NCI-H774 (cell line): ENCODE data around the gene IL17RD.

ENCODE experiments used
- DNase-seq: peaks from one replicate; lab custom pipeline; 2025; lab: John Stamatoyannopoulos, UW

Gene IL17RD

DNA sequence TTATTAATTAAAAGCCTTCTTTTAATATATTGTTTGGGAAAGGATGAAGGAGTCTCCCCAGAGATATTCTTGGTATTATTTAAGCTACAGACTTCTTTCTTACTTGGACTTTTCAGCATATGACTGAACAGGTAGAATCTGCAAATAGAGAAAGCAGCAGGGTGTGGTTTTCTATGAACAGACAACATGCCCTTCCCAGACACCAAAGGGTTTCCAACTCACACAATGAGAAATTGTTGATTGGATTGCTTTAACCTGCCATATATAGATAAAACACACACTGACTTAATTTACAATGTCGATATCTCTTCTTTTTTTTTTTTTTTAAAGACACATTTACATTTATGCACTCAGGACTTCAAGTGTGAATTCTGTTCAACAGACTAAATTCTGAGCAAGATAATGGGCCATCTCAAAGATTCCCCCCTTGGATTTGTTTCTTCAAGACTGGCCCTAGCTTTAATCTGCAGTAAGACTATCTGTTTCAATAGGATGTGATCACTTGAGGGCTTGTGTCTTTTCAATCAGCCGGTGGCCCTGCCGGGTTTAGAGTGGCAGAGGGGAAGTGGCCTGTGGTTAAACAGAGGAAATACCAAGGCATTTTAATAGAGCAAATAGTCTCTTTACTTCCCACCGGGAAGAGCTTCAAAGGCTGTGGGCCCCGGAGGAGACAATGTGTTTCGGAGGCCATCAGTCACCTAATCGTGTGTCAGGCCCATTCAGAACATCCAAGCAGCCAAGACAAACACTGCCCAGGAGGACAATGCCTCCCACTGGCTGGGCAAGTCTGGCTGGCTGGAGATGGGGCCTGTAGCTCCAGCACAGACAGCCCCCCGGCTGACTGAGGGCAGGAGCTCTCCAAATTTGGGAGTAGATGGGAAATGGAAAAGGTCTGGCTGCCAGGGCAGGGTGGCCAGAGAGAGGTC is 6.1 kb downstream of the IL17RD start:
- DNase-seq, result no peak

DNA sequence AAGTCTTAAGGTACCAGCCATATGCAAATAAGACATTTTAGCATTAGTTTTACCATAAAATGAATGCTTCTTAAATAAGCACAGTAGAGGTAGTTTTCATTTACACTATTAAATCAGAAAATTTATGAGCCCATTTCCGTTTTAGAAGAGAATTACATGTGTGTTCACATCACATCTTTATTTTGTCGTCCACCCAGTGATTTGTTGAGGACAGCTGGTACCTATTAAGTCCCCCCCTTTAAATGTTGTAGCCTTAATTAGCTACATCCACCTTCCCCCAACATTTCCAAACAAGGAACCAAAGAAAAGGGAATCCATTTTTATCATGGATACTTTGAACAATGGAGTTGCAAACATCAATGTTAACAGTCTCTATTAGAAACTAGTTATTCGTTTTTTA is 6.8 kb downstream of the IL17RD start:
- DNase-seq, result no peak

DNA sequence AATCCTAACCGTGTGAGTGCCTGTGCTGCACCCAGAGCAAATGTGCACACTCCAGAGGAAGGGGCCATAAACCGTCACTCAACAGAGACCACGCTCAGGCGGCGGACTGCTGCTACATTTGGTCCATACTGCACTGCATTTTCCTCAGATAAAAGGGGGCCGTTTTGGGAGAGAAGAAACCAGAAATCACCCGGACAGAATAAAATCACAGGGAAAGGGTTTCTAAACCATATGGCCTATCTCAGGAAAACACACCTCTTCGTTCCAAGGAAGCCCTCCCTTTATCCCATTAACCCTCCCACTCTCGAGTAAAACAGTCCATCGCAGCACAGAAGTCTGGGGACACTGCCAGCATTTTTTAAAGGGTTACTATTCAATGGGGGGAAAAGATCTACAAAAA is 7.6 kb downstream of the IL17RD start:
- no peak for DNase-seq

DNA sequence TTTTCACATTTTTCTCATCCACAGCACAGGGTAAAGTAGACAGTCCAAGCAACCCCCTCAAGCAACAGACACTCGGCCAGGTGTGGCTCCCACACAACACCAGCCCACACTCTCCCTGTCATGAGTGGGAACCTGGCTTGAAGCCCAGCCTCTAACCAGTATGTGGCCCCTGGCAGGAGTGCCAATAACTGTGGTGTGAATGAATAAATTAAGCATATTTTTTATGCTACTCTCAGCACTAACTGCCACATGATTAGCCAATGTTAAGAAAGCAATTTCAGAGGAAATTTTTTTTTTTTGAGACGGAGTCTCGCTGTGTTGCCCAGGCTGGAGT is 9.9 kb downstream of the IL17RD start:
- no peak for DNase-seq

DNA sequence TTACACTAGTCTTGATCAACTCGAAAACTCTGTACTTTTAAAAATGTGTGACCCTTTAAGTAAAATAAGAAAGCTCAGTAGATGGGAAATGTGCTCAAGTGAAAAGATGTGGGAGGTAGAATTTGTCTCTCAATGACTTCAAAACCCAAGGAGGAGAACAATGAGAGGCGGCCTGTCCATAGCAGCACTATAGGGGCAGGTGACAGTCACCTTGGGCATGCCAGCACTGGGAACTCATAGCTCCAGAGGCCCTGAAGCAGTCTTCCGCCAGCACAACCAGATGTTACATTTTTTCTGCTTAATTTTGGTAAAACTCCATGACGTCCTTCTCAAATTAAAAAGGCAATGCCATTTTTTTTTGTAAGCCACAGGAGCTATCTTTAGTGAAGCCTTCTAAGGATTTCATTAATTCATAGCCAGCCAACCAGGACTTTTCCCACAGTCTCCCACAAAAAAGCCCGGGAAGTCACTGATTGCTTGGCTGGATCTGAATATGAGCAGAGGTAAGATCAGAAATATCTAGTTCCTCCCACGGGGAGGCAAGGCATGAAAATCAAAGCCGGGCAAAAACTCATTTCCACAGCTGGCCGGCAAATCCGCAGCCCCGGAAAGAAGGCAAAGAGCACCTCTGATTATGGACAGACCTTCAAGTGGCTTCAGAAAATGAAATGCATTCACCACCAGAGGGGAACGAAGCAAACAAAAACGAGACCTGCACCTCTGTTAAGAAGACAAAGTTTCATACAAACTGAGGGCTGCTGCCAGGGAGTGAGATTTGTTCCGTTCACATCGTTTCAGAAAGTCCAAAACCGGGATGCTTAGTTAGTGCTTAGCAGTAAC is 10.5 kb downstream of the IL17RD start:
- DNase-seq, result no peak

DNA sequence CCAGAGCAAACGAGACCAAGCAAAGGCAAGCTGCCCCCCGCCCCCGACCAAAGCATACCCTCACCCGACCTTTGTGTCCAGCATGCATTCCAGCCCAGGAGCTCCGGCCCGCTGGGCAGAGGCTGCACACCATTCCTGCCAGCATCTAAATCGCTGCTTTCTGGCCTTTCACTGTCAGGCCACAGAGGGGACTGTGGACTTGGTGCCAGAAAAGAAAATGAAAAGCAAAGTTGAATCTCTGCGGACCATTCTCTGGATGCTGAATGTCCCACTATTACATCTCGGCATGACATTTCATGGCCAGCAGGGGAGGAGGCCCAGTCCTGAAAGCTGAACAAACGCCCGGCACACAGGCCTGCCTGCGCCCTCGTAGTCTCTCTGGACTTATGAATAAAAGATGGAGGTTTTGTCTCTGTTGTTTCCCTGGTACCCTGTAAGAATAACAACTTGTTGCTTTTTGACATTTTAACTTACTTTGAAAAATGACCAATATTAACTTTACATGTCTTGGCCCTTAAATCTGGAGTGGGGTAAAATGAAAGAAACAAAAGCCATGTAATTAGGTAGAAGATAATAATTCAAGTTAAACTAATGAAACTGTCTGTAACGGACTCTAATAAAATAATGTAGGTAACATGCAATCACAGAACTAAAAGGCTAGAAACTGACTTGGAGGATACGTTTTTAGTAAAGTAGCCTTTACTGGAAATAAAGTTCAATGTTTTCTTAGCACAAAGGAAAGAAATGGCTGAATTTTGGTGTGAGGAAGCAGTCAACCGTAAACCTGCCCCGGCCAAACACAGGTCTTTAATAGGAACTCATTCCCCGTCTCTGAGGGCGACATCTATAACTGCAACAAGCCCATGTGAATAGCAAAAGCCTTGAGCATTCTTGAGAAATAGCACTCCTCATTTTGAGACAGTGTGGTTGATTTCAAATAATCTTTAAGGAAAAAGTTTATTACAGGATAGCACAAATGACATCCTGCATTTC is 12.7 kb downstream of the IL17RD start:
- DNase-seq, result no peak

DNA sequence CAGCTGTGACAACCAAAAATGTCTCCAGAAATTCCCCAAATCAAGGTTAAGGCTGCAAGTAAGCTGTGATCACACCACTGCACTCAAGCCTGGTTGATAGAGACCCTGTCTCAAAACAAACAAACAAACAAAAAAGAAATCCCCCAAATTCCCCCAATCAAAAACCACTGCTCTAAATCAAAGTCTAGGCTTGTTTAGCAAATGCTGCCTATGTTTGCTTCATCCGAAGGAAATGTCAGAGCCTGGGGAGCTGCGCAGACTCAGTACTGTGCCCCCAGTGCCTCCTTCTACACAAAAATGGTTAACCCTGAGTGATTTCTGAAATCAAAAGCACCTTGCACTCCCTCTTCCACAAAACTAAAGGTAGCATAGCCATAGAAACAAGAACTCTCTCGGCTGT is 13.4 kb downstream of the IL17RD start:
- no peak for DNase-seq

DNA sequence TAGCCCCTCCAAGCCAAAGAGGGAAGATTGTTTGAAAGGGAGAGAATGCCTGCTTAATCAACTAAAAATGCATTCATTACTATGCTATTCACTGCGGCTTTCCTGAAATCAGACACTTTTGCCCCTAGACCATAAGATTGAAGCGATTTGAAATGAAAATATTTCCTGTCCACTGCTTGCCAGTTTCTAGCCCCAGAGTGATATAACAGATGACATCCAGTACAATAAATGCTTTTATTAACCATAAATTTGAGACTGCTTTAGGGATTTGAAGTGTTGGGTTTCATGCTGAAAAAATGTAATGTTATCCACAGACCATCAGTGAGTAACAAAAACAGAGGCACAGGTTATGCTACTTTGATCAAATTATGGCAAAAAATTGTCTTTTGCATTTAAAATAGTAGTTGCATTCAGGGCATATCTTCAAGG is 14.1 kb downstream of the IL17RD start:
- no peak for DNase-seq

DNA sequence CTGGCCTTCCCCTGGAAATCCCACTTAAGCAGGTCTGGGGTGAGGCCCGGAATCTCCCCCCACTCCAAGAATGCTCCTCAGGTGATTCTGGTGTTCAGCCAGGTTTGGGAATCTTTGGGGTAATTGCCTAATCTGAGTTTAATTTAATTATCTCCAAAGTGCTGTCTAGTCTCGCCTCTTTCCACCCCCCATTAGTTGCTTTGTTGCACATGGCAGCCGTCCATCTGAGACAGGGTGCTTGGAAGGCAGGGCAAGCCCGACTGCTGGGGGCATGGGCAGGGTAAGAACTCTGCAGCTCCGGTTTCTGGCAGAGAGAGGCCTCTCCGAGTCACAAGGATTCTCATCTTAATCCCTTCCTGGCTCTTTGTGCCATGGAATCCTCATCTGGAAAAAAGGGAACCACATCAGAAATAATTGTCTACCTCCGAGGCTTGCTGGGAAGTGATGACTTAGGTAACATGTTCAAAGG is 15.0 kb downstream of the IL17RD start:
- no peak for DNase-seq

DNA sequence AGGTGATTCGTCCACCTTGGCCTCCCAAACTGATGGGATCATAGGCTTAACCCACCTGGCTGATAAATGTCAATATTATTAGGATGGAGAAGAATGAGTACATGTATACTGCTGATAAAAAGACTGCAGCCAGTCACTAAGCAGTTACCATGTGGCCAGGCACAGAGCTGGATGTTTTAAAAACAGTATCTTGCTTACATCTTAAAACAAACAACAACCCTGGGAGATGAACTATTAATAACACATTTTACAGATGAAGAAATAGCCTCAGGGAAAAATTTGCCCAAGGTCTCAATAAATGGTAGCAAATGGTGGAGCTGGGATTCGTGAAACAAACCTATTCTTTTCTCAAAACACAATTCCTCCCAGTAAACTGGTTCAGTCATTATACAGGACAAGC is 18.1 kb downstream of the IL17RD start:
- no peak for DNase-seq

DNA sequence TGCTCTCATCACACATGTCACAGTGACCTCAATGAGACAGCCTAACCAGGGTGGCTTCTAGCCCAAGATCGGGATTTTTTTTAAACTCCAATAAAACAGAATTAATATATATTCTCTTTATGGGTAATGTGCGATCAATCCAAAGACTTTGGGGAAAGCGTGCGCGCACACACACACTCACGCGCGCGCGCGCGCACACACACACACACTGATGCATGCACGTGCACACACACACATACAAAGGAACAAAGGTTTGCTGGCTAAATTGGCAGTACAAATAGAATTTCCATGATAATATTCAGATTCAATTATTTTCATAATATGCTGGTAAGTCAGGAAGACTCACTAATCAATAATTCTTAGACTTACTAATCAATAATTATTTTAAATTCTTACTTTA is 19.3 kb downstream of the IL17RD start:
- no peak for DNase-seq

DNA sequence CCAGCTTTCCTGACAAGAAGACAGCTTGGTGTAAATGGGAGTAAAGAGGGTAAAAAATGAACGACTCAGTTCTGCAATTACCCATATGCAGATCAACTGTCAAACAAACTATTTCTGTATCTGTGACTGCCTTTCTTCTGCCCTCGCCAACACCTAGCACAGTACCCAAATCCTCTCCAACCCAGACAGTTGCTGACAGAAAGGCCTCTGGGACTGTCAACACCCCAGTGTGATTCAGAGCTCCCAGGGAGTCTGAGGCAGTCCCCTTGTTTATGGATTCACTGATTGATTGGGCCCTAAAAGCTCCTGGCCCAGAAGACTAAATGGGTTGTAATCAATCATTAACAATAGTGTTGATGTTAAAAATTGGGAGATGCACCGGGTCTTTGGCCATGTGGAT is 20.2 kb downstream of the IL17RD start:
- no peak for DNase-seq

DNA sequence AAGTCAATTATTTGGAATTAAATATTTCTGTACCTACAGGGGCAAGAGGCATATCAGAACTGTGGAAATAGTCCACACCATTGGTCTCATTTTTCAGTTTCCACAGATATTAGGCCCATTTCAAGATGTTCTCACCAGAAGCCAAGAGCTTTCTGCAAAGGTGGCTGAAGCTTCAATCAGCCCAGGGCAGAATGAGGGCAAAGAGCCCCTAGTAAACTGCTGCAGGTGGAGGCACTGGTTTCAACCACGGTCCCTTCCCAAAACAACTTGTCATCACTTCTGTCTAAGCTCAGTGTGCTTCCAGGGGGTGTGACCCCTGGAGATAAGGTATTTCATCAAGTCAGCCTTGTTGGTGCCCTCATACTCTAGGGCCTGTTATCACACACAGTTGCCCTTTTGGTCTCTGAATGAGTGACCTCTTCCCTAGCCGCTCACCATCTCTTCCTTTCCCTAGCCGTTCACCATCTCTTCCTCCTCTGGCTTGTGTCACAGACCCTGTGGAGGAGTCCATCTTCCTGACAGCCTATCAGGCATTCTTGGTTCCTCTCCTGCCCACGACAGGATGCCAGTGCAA is 21.2 kb downstream of the IL17RD start:
- no peak for DNase-seq

DNA sequence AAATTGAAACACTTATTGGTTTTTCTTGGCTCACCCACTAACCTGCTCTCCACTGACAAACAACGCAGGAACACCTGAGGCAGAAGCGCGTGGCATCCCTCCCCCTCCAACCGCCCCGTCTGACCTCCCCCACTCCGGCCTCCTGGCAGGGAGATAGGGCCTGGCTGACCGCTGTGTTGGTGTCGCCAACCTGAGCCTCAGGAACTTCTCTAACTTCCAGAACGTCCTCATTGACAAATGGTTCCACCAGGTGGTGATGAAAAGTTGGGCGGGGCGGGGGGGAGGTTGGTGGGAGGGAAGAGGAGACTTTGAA is 22.8 kb downstream of the IL17RD start:
- DNase-seq, result no peak

DNA sequence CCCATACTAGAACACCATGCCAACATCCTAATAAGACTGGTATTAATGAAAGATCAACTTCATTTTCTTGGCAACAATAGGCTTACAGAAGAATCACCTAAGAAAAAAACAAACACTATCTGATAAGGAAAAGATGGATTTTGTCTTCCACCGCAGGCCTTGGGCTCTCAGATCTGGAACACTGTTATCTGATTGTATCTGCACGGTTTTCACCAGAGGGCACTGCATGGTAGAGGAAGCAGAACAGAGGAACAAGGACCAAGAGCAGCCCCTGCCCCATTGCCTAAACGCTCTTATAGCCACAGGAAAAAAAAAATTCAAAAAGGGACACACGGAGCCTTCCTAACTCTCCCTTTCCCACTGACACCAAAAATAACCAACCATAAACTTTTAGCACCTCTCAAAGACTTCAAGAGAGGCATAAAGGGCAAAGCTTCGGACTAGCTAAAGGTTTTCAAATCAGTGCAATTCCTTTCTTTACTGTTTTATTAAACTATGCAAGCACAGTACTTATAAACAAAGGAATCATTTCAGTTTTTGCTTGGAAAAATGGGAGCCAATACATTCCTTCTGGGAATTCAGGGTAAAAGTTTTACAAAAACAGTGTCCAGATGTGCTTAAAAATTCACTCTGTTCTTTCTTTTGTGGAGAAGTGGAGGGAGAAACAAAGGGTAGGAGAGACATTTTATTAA is 23.3 kb downstream of the IL17RD start:
- DNase-seq, result no peak

DNA sequence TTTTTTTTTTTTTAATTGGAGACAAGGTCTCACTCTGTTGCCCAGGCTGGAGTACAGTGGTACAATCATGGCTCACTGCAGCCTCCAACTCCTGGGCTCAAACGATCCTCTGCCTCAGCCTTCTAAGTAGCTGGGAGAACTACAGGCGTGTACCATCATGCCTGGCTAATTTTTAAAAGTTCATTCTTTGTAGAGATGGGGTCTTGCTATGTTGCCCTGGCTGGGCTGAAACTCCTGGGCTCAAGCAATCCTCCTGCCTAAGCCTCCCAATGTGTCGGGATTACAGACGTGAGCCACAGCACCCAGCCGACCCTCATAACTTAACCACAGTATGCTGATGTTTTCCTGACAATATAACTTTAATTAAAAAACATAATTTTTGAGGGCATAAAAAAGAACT is 24.3 kb downstream of the IL17RD start:
- no peak for DNase-seq

DNA sequence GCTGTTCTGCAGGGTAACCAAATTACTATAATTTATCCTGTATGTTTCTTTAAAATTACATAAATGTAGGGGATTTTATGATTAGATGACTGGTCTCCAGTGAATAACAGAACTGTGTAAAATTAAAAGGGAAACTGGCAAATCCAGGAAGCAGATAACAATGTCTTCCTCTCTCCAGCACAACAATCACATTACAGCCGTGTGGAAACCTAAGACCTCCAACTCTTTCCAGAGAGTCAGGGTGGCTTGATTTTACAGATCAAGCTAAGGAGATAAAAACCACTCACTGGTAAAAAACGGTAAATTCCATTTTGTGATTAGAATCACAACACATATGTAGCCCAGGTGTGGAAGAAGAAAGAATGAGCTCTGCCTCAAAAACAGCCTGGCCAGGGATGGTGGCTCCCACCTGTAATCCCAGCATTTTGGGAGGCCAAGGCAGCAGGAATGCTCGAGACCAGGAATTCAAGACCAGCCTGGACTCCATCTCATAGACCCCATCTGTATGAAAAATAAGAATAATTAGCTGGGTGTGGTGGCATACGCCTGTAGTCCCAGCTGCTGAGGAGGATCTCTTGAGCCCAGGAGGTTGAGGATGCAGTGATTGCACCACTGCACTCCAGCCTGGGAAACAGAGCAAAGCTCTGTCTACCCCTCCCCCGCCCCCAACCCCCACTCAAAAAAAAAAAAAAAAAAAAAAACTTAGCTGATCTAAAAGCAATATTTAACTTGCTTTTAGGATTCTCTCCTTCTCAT is 29.0 kb downstream of the IL17RD start:
- no peak for DNase-seq

DNA sequence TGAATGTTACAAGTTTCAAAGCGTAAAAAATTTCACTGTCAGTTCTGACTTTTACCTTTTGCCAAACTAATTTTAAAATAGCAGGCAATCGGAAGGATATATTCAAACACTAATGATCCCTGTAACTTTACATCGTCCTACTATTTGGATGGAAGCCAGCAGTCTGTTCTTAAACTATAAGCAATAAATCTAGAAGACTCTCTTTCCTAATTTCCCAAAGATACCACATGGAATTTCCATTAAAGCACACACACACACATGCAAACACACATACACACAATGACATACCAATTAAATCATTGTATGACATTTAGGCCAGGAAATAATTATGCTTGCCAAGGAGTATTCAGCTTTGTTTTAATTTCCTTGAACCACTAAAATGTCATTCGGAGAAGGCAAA is 32.0 kb downstream of the IL17RD start:
- DNase-seq, result no peak

DNA sequence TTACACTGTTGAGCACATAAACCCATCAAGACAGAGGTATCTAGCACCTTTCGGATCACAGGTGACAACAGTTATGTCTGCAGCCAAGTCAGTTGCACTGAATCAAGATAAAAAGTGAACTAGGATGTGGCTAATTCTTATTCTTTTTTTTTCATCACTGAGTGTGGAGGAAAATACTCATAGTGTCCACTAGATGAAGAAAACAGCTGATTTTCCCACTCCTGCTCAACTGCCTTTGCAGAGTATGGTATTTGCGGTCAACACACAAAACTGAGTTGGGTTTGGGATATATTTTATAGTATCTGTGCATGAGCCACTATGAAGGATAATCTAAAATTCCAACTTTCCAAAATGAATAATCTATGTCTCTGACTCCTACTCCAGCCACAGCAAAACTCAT is 32.5 kb downstream of the IL17RD start:
- no peak for DNase-seq

DNA sequence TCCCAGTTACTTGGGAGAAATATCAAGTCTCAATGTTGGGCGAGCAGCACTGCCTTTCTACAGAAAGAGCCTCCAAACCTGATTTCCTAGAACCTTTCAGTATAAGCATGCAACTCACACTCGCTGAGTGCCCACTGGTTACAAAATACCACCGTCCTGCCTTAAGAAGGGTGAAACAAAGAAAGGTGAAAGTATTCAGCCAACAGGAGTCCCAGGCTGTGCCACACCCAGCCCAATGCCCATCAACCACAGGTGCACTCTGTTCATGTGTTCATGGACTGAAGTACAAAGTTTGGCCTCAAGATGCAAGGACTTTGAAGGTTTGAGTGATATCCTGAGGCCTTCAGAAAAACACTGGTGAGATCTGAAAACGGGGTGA is 34.0 kb downstream of the IL17RD start:
- no peak for DNase-seq
